Keratinocyte (primary cell): ENCODE measurements around the gene RFPL2. TPM values are rescaled to one million over a fixed set of nuclear protein-coding genes. Genes with fewer than 3 reads are reported as not detected.

Experiments
- DNase-seq: peaks from one replicate; pipeline ENCODE4 v3.0.0-alpha.2; 2011; ENCODE audit warnings: low read depth, missing footprints, low spot score
- FAIRE-seq: peaks from 2 replicates; lab custom pipeline; 2011; peaks lifted over from hg19 to GRCh38; lab: Jason Lieb, UNC
- H2AFZ ChIP-seq: 2 replicates; pipeline ENCODE4 v1.6.0; 2012; ENCODE audit warnings: low read length, control low read depth, inconsistent platforms; ENCODE audit not compliant: control insufficient read depth
- H3K27ac ChIP-seq: 2 replicates; pipeline ENCODE4 v1.5.1; 2011; ENCODE audit warnings: low read length; ENCODE audit not compliant: control insufficient read depth, insufficient read depth
- H3K27me3 ChIP-seq: 3 replicates; pipeline ENCODE4 v1.6.0; 2011; ENCODE audit warnings: low read length; ENCODE audit not compliant: control insufficient read depth, insufficient read depth; ENCODE audit errors: extremely low read depth
- H3K36me3 ChIP-seq, 2 experiments: 2 replicates in 1 of 2; 3 replicates in 1 of 2; pipeline ENCODE4 v1.5.1; 2011; ENCODE audit warnings: low read length in 2 of 2, mild to moderate bottlenecking in 1 of 2; ENCODE audit not compliant: control insufficient read depth in 2 of 2, insufficient read depth in 2 of 2; ENCODE audit errors: extremely low read depth in 1 of 2
- H3K4me1 ChIP-seq: 3 replicates; pipeline ENCODE4 v1.5.1; 2011; ENCODE audit warnings: low read length; ENCODE audit not compliant: control insufficient read depth, insufficient read depth; ENCODE audit errors: extremely low read depth
- H3K4me2 ChIP-seq: 3 replicates; pipeline ENCODE4 v1.6.0; 2011; ENCODE audit warnings: low read depth, low read length; ENCODE audit not compliant: control insufficient read depth, insufficient read depth; ENCODE audit errors: extremely low read depth
- H3K4me3 ChIP-seq, 3 experiments: fragments of 200-600 bp in 1 of 3; sonication (generic) in 1 of 3; 2 replicates in 2 of 3; 3 replicates in 1 of 3; pipeline ENCODE4 v1.5.1; 2011 to 2016; ENCODE audit warnings: low read length in 3 of 3, mild to moderate bottlenecking in 3 of 3, control low read depth in 2 of 3, inconsistent platforms in 1 of 3, low read depth in 1 of 3, mixed read lengths in 1 of 3, mixed run types in 1 of 3, moderate library complexity in 1 of 3; ENCODE audit not compliant: control insufficient read depth in 2 of 3, insufficient read depth in 2 of 3; ENCODE audit errors: extremely low read depth in 1 of 3
- H3K79me2 ChIP-seq: 2 replicates; pipeline ENCODE4 v1.6.0; 2012; ENCODE audit warnings: low read length; ENCODE audit not compliant: control insufficient read depth, insufficient read depth
- H3K9ac ChIP-seq: 3 replicates; pipeline ENCODE4 v1.6.0; 2011; ENCODE audit warnings: low read length; ENCODE audit not compliant: control insufficient read depth, insufficient read depth; ENCODE audit errors: extremely low read depth
- H3K9me1 ChIP-seq: 3 replicates; pipeline ENCODE4 v1.6.0; 2011; ENCODE audit warnings: low read length; ENCODE audit not compliant: control insufficient read depth, insufficient read depth; ENCODE audit errors: extremely low read depth
- H3K9me3 ChIP-seq: 2 replicates; pipeline ENCODE4 v1.5.1; 2012; ENCODE audit warnings: low read depth, low read length; ENCODE audit not compliant: control insufficient read depth
- H4K20me1 ChIP-seq: 3 replicates; pipeline ENCODE4 v1.6.0; 2011; ENCODE audit warnings: low read length; ENCODE audit not compliant: control insufficient read depth, insufficient read depth; ENCODE audit errors: extremely low read depth
- EZH2 ChIP-seq: IDR thresholded peaks from one replicate; pipeline ENCODE4 v1.6.1; 2012; ENCODE audit warnings: inconsistent platforms, mild to moderate bottlenecking, low read length, moderate library complexity
- dilution Hi-C: fragments of 300-500 bp; cut with MboI; formaldehyde crosslinking; loops from one replicate; pipeline ENCODE4 v1.7.0; 2020; ENCODE audit warnings: low sequenced_read_pairs; ENCODE audit not compliant: extremely low pct_ligation_motif_present
- polyA plus RNA-seq, 5 experiments: library from polyadenylated mRNA; depleted of rRNA in 3 of 5; stranded (reverse) in 3 of 5; stranded (forward) in 1 of 5; unstranded in 1 of 5; fragments of >200 nt; gene quantifications; 1 replicate in 1 of 5; 2 replicates in 3 of 5; 3 replicates in 1 of 5; pipeline versions ENCODE4 v1.2.1 to v1.2.3, GENCODE V29; 2011 to 2012; ENCODE audit warnings: missing spikeins in 2 of 5, low read depth in 1 of 5, low replicate concordance in 1 of 5
- TF ChIP-seq, protein P1 (sequence below), 3 experiments: IDR thresholded peaks in 1 of 3; conservative IDR thresholded peaks in 1 of 3; optimal IDR thresholded peaks in 1 of 3; 2 replicates in 2 of 3; 3 replicates in 1 of 3; pipeline versions ENCODE3 to v1.5.1; 2011; ENCODE audit warnings: low read length in 3 of 3, mild to moderate bottlenecking in 3 of 3, moderate library complexity in 2 of 3, control low read depth in 1 of 3, inconsistent platforms in 1 of 3; ENCODE audit not compliant: insufficient read depth in 2 of 3; ENCODE audit errors: extremely low read depth in 1 of 3

RFPL2 gene
- polyA plus RNA-seq, 1 donor (not counting 4 experiments of a cell fraction or from before 2014, with no cell fraction given), result not detected

DNA sequence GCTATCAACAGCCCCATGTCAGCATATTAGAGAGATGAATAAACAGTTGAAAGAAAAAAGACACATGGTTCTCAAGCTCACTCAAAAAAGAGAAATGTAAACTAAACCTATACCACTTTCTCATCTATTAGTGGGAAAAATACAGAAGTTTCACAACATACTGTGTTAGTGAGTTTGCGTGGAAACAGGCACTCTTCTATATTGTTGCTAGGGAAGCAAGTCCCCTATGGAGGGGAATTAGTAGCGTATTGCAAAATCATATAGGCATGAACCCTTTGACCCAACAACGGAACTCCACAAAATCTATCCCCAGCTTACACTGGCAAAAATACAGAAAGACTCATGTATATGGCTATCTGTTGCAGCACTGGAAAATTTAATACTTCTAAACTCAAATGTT is 14.2 kb upstream of the RFPL2 start:
- Histone ChIP-seq H4K20me1 (no peaks in the 10 kb centered on the region), H3K4me2 (no peak overlapping the region), H3K9ac (no peak overlapping the region), H3K9me3 (no peaks in the 10 kb centered on the region), H3K9me1 (no peaks in the 10 kb centered on the region), H3K4me1 (no peaks in the 10 kb centered on the region), H3K36me3 (no peaks in the 10 kb centered on the region), H3K79me2 (no peaks in the 10 kb centered on the region), H3K4me3 (no peak overlapping the region), H3K27ac (no peak overlapping the region), H3K27me3 (no peaks in the 10 kb centered on the region), H2AFZ (no peak overlapping the region)
- dilution Hi-C loops, result no loop called here
- TF ChIP-seq, protein P1, sequence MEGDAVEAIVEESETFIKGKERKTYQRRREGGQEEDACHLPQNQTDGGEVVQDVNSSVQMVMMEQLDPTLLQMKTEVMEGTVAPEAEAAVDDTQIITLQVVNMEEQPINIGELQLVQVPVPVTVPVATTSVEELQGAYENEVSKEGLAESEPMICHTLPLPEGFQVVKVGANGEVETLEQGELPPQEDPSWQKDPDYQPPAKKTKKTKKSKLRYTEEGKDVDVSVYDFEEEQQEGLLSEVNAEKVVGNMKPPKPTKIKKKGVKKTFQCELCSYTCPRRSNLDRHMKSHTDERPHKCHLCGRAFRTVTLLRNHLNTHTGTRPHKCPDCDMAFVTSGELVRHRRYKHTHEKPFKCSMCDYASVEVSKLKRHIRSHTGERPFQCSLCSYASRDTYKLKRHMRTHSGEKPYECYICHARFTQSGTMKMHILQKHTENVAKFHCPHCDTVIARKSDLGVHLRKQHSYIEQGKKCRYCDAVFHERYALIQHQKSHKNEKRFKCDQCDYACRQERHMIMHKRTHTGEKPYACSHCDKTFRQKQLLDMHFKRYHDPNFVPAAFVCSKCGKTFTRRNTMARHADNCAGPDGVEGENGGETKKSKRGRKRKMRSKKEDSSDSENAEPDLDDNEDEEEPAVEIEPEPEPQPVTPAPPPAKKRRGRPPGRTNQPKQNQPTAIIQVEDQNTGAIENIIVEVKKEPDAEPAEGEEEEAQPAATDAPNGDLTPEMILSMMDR (optimal IDR thresholded peaks at IDR 0.05 in 1 of 3, IDR thresholded peaks at IDR 0.05 in 1 of 3, conservative IDR thresholded peaks at IDR 0.05 in 1 of 3; ENCODE audit: extremely low read depth in 1 of 3, insufficient read depth in 2 of 3, low read length in 3 of 3), result no peak
- TF ChIP-seq EZH2, result no peak
- DNase-seq (no peak), FAIRE-seq (no peak)

DNA sequence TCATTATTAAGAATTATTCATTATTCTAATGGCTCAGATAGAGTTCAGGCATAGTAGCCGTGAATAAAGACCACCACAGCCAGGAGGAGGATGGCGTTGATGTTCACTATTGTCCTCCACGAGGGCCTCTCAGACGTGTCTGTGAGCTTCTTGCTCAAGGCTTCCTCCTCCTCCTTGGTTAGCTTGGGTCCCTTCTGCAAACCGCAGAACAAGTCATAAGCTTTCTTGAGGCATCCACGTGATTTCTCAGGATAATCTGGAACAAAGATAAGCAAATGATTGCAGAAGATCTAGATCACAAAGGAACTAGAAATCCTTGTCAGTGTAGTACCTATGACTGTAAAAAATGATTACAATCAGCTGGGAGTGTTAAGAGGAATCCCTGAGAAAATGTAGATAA is 13.6 kb upstream of the RFPL2 start:
- H3K9me3 ChIP-seq, result no peaks in the 10 kb centered on the region
- H3K4me2 ChIP-seq, result no peak overlapping the region
- H3K79me2 ChIP-seq, result no peaks in the 10 kb centered on the region
- FAIRE-seq (no peak), DNase-seq (no peak)
- no peaks in the 10 kb centered on the region for H3K36me3 ChIP-seq
- H3K9me1 ChIP-seq, result no peaks in the 10 kb centered on the region
- H3K27ac ChIP-seq, result no peak overlapping the region
- no peaks in the 10 kb centered on the region for H4K20me1 ChIP-seq
- H2AFZ ChIP-seq, result no peak overlapping the region
- no peak overlapping the region for H3K9ac ChIP-seq
- no peaks in the 10 kb centered on the region for H3K4me1 ChIP-seq
- no peak for TF ChIP-seq EZH2
- TF ChIP-seq, protein P1 (optimal IDR thresholded peaks at IDR 0.05 in 1 of 3, IDR thresholded peaks at IDR 0.05 in 1 of 3, conservative IDR thresholded peaks at IDR 0.05 in 1 of 3; ENCODE audit: extremely low read depth in 1 of 3, insufficient read depth in 2 of 3, low read length in 3 of 3), result no peak
- dilution Hi-C loops, result no loop called here
- no peak overlapping the region for H3K4me3 ChIP-seq
- H3K27me3 ChIP-seq, result no peaks in the 10 kb centered on the region
